ENCODE data around the gene ZNF423.

- TF ChIP-seq, protein P1, sequence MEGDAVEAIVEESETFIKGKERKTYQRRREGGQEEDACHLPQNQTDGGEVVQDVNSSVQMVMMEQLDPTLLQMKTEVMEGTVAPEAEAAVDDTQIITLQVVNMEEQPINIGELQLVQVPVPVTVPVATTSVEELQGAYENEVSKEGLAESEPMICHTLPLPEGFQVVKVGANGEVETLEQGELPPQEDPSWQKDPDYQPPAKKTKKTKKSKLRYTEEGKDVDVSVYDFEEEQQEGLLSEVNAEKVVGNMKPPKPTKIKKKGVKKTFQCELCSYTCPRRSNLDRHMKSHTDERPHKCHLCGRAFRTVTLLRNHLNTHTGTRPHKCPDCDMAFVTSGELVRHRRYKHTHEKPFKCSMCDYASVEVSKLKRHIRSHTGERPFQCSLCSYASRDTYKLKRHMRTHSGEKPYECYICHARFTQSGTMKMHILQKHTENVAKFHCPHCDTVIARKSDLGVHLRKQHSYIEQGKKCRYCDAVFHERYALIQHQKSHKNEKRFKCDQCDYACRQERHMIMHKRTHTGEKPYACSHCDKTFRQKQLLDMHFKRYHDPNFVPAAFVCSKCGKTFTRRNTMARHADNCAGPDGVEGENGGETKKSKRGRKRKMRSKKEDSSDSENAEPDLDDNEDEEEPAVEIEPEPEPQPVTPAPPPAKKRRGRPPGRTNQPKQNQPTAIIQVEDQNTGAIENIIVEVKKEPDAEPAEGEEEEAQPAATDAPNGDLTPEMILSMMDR (conservative IDR thresholded peaks at IDR 0.05; ENCODE audit: low read depth, low read length), result no peak
- TF ChIP-seq EZH2 (IDR thresholded peaks at IDR 0.05; ENCODE audit: borderline replicate concordance, low read depth, low read length, poor library complexity, severe bottlenecking), result no peak
These were observed 223.1 kb downstream of the ZNF423 start for GRCh38 chr16:49632795-49633184.
